RPMI7951 (cell line): Measurements from ENCODE around the gene ZDHHC14. TPM values are rescaled to one million over a fixed set of nuclear protein-coding genes. Genes with fewer than 3 reads are reported as not detected.
A peak's percentile ranks its signal among the peaks of the same experiment; 100 is the strongest.

Source experiments
- DNase-seq: peaks from one replicate; pipeline ENCODE4 v3.0.0-alpha.2; 2012; ENCODE audit warnings: low read depth
- total RNA-seq: library from RNA; depleted of rRNA; stranded (reverse); fragments of >200 nt; shearing (Covaris generic); gene quantifications from 2 replicates; pipeline ENCODE4 v1.2.3, GENCODE V29; 2014

The ZDHHC14 gene
- total RNA-seq, 1 experiment from 2014 or later = 1.8 TPM

DNA sequence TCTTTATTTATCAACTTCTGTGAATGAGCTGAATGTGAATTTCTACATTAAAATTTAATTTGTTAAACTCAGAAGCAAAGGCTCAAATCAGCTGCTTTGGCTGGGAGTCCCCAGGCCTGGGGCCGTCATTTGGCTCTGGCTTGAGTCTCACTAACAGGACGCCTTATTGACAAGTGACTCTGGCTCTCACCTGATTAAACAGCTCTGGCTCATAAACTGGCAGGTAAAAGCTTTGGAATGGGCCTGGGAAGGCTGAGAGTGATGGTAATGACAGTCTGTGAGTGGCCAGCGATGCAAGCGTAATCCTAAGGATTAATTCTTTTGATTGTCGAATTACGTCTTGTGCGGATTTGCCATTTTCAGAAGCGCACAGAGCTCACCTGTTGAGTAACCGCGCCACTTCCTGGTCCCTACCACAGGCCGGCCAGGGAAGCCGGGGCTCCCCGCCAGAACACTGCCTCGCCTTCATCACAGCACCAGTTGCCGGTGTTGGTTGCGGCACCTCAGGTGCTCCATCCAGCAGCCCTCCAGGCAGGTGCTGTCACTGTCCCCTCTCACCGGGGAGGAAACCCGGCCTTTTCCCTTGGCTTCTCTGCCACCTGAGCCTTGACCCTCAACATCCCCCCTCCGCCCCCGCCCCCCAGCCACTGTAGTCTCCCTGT, 110.7 kb downstream of the ZDHHC14 start:
- no peak for DNase-seq

- DNase-seq = no peak
Observed at GRCh38 chr6:157492249-157492648, 111.3 kb downstream of the ZDHHC14 start.

DNA sequence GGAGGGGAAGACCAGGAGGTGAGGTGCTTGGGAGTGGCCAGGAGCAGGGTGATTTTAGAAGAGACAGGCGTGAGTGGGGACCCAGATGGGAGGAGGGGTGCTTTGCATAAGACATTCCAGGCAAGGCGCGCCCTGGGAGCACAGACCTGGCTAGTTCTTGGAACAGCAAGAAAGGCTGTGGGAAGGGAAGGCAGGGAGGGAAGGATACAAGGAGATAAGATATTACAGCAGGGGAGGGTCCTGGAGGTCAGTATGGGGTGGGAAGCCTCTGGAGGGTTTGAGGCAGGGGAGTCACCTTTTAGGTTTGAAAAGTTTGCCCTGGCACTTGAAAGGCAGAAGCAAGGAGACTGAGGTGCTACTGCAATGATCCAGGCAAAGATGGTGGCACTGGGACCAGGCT, 111.8 kb downstream of the ZDHHC14 start:
- DNase-seq = no peak

- DNase-seq = no peak
Observed at GRCh38 chr6:157493173-157493572, 112.2 kb downstream of the ZDHHC14 start.

- no peak for DNase-seq
Observed at GRCh38 chr6:157493576-157493975, 112.6 kb downstream of the ZDHHC14 start.

DNA sequence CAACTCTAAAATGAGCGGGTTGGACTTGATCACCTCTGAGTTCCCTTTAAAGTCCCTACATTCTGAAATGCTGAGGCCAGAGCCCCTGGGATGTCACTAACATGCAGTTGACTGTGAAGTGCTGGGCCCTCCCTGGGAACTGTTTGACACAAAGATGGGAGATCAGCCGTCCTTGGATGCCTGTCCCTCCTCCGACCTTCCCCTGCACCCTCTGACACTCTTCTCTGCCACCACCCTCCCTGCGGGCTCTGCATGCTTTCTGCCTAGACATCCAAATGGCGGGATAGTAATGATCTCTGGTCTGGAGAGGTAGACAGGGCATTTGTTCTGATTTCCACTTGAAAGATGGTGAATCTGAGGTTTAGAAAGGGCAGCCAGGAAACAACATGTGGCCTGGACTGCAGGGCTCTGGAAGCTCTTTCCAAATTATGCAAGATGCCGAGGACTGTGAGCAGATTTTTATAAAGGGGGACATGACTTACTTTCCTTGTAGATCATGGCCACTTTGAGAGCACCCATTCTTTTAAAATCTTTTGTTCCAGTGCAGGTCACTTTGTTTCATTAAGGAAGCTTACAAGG, 113.2 kb downstream of the ZDHHC14 start:
- DNase-seq = no peak

DNA sequence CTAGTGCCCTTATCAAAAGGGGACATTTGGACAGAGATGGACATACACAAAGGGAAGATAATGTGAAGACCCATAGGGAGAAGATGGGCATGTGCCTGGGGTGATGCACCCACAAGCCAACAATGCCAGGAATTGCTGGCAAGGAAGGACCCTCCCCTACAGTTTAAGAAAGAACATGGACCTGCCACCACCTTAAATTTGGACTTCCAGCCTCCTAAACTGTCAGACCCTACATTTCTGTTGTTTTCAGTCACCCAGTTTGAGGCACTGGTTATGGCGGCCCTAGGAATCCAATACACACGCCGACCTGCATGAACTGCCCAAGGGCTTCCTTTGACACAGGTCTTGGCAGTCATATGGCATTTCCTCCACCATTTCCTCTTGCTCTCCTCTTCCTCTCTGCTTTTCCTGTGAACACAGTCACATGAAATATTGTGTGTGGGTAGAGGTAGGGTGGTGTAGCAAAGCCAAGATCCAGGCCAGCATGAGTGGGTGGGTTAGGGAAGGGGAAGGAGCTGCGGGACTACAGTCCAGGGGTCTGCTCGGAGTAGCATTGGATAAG, 115.6 kb downstream of the ZDHHC14 start:
- no peak for DNase-seq

DNA sequence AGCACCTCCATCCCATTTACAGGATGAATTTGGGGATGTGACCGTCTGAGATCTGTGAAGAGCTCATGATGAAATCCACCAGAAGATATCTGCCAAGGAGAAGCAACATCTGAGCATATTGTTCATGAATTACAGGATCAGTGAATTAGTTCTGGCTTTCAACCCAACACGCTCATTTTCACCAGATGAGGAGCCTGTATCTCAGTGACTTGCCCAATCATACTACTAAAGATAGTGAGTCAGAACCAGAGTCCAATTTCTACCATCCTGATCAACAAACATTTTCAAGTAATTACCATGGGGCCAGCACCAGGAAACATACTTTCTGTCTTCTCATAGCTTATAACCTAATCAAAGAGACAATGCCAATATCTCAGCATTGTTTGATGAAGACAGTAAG, 116.6 kb downstream of the ZDHHC14 start:
- DNase-seq = no peak

GRCh38 chr6:157498817-157499216, 117.8 kb downstream of the ZDHHC14 start:
- DNase-seq = no peak

DNA sequence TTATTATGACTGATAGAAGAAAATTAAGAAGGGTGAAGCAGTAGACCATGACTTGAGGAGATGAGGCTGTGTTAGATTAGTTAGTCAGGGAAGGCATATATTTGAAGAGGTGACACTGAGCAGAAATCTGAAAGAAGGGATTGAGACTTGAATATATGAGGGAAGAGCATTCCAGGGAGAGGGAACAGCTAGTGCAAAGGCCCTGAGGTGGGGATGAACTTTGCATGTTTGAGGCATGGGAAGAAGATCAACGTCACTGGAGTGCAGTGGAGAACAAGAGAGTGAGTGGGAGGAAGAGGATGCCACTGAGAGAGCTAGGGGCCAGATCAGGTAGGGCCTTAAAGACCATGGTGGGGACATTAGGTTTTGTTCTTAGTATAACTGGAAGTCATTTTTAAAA, 119.0 kb downstream of the ZDHHC14 start:
- no peak for DNase-seq

- no peak for DNase-seq
Observed at GRCh38 chr6:157503018-157503747, 122.2 kb downstream of the ZDHHC14 start.

DNA sequence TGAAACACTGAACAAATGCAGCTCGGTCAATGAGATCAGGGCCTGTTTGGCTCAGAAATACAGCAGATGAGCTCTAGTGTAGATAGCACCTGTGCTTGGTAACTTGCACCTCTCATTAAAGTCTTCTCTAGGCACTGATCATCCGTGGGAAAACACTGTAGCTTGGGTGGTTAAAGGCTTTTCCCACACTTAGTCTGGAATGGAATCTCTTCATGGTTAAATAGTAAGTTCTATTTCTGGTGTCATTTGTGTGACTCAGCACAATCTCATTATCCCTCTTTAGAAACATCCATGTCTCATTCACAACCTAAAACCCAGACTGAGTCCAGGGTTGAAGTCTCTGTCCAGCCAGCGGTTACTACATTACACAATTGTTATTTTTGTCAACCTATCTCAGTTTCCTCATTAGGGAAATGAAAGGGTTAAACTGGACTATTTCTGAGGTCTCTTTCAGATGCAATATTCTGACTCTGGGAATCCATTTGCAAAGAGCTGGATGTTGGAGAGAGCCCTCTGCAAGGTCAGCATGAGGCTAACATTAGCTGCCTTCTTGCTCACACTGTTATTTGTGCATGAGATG, 125.0 kb downstream of the ZDHHC14 start:
- DNase-seq = no peak

DNA sequence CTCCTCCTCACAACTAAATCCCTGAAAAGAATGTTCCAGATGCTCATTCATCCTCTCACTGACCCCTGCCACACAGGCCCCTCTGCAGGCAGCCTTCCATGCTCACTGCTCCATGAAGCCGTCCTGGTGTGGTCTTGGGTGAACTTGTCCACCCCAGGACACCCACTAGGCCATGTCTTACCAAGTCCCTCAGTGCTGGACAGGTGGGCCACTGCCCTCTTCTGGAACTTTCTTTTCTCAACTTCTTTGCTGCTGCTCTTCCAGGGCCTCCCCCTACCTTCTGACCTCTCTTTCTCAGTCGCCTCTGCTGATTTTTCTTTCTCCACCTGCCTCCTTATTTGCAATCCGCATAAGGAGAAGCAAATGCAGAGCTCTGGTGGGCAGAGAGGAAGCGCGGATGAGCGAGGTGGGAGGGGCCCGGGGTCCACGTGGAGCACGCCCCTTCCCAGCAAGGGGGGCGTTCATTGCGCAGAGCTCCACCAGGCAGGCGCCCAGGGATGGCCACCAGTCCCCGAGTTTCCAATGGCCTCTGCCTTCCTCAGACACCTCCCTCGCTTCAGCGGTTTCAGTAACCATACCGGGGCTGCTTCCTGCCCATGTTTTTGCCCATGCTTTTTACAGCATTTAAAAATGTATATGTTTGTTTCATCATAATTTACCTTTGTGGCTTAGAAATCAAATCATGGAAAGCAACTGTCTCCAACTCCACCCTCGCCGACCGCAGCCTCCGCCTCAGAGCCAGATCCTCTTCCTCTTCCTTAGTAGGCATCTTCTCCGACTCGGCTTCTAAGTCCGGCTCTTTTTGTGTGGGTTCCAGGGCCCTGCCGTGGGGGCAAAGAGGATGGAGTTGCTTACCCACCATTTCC, 129.6 kb downstream of the ZDHHC14 start:
- no peak for DNase-seq

DNA sequence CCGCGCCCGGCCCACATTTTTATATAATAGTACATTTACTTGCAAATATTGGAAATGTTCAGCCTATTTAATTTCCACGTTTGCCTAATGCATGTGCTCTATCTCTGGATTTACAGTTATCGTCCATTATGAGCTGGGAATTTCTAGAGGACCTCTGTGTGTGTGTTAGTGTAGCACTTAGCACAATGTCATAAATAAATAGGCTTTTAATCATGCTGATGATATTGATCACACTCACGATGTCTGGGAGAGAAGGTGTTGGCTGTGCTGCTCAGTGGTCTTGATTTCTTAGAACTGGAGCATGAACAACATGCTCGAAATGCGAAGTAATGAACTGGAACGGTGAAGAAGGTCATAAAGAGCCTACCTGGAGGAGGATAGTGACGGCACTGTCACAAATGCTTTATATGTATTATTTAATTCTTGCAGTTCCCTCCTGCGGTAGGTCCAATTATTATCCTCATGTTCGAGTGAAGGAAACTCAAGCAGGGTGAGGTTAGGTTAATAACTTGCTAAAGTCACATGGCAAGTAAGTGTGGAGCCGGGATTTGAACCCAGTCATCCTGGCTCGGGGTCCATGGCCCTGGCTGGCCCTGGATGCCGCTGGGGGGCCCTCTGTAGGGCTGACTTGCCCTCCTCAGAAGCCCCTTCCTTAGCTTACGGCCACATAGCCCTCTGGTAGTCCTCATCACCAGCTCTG, 130.8 kb downstream of the ZDHHC14 start:
- no peak for DNase-seq

DNA sequence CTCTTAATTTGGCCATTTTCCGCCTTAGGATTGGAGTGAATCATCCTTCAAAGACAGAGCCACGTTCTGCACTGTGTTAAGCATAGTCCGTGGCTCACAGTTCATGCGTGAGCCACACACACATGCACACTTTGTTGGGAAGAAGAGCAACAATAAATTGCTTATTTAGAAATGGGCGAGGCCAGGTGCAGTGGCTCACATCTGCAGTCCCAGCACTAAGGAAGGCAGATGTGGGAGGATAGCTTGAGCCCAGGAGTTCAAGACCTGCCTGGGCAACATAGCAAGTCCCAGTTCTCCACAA, 131.3 kb downstream of the ZDHHC14 start:
- no peak for DNase-seq

- DNase-seq = no peak
Observed at GRCh38 chr6:157513004-157513603, 132.1 kb downstream of the ZDHHC14 start.

GRCh38 chr6:157513619-157514485, 132.9 kb downstream of the ZDHHC14 start:
- no peak for DNase-seq

GRCh38 chr6:157514659-157515496, 133.9 kb downstream of the ZDHHC14 start:
- DNase-seq = peak; percentile 89
